Measurements from ENCODE around the gene DRAXIN. TPM values are rescaled to one million over a fixed set of nuclear protein-coding genes. Genes with fewer than 3 reads are reported as not detected.

Gene DRAXIN
- total RNA-seq, 2 experiments from 2014 or later = 0.15 to 0.19 TPM

DNA sequence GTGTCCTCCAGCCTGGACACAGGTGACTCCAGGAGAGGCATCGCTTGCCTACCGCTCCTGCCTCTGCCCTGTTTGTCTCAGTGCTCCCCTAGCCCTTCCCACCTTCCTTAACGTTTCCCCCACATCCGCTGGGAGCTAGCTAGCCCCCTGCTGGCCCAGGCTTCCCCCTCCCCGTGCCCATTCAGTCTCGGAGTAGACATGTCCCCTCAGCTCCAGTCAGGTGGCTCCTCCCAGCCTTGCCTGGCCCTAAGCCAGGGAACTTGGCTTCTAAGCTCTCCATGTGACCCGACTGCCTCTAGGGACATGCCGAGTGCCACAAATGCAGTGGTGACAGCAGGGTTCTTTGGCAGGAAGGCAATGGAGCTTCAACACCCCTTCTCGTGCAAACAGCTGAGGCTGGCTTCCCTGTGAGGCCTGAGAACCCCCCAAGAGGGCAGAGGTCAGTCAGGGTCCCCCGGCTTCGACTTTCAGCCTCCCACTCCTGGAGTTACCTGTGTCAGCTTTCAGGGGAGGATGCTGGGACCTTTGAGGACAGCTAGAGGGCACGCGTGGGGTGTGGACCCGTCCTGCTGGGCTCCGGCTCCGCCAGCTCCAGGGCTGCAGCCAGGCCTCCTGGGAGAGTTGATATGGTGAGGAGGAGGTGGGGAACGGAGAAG, 16.2 kb downstream of the DRAXIN start:
- Histone ChIP-seq H3K27ac (ENCODE audit: low read depth, low read length, poor library complexity, severe bottlenecking) (no peak overlapping the region), H3K4me2 (ENCODE audit: low read length) (no peak overlapping the region), H3K4me3 (ENCODE audit: low read depth, low read length, poor library complexity, severe bottlenecking) (no peak overlapping the region), H3K79me2 (ENCODE audit: insufficient read depth, low read depth, low read length) (no peaks in the 10 kb centered on the region), H3K4me1 (ENCODE audit: insufficient read depth, low read length, poor library complexity, severe bottlenecking) (no peaks in the 10 kb centered on the region), H2AFZ (ENCODE audit: low read length) (no peak overlapping the region), H4K20me1 (ENCODE audit: insufficient read depth, low read length) (no peaks in the 10 kb centered on the region), H3K9me2 (ENCODE audit: insufficient read depth, low read length) (no peaks in the 10 kb centered on the region), H3K36me3 (ENCODE audit: insufficient read depth, low read length) (no peaks in the 10 kb centered on the region), H3K9me3 (ENCODE audit: low read length) (no peaks in the 10 kb centered on the region)
- CTCF ChIA-PET (ENCODE audit: unreplicated experiment) = no interaction called here
- no peak for TF ChIP-seq EZH2phosphoT487 (IDR thresholded peaks at IDR 0.05; ENCODE audit: borderline replicate concordance, low read depth, low read length)
- TF ChIP-seq, protein P1, sequence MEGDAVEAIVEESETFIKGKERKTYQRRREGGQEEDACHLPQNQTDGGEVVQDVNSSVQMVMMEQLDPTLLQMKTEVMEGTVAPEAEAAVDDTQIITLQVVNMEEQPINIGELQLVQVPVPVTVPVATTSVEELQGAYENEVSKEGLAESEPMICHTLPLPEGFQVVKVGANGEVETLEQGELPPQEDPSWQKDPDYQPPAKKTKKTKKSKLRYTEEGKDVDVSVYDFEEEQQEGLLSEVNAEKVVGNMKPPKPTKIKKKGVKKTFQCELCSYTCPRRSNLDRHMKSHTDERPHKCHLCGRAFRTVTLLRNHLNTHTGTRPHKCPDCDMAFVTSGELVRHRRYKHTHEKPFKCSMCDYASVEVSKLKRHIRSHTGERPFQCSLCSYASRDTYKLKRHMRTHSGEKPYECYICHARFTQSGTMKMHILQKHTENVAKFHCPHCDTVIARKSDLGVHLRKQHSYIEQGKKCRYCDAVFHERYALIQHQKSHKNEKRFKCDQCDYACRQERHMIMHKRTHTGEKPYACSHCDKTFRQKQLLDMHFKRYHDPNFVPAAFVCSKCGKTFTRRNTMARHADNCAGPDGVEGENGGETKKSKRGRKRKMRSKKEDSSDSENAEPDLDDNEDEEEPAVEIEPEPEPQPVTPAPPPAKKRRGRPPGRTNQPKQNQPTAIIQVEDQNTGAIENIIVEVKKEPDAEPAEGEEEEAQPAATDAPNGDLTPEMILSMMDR (conservative IDR thresholded peaks at IDR 0.05; ENCODE audit: low read length) = 0 out of 2 replicates have a peak, but pooled peaks have one; percentile 6
- no TSS peak for BruUV-seq (replicated peaks)
- intact Hi-C loops (cut with micrococcal nuclease; ENCODE audit: unreplicated experiment) = no loop called here
- POLR2A ChIA-PET = interaction anchor here (1.0 kb wide), 1 partner anchor 22 kb away, joined by 3 read pairs; no protein-coding TSS in a partner anchor
- DNase-seq (ENCODE audit: low spot score) = no peak

DNA sequence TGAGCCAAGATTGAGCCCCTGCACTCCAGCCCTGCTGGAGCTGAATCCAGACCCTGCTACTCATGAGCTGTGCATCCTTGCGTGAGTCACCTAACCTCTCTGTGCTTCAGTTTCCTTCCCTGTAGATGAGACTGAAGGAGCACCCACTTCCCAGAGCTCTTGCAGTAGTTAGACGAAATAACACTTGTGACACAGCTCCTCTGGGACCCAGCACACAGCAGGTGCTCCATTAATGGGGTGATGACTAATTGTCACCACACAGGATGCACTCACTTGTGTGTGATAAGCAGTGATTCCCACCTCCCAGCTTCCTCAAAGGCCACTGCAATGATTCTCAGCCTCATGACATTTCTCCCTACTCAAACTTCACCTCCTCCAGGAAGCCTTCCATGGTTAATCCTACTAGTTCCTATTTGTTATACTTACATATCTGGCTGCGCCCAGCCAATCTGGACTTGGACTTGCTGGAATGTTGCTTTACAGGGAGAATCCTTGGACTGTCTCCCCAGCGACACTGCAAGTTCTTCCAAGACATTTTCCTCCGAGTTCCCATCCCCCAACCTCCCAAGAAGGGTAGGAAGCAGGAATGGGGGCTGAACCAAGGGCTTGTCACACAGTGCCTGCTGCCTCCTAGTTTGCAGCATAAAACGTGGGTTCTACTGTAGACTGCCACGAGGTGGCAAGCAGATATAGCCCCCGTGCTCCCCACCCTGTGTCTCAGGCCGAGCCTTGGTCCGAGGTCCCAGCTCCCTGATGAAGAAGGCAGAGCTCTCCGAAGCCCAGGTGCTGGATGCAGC, 17.2 kb downstream of the DRAXIN start:
- Histone ChIP-seq H3K4me2 (ENCODE audit: low read length) (no peak overlapping the region), H3K79me2 (ENCODE audit: insufficient read depth, low read depth, low read length) (no peaks in the 10 kb centered on the region), H3K4me3 (ENCODE audit: low read depth, low read length, poor library complexity, severe bottlenecking) (no peak overlapping the region), H2AFZ (ENCODE audit: low read length) (no peak overlapping the region), H3K27ac (ENCODE audit: low read depth, low read length, poor library complexity, severe bottlenecking) (no peak overlapping the region), H4K20me1 (ENCODE audit: insufficient read depth, low read length) (no peaks in the 10 kb centered on the region), H3K9me3 (ENCODE audit: low read length) (no peaks in the 10 kb centered on the region), H3K9me2 (ENCODE audit: insufficient read depth, low read length) (no peaks in the 10 kb centered on the region), H3K36me3 (ENCODE audit: insufficient read depth, low read length) (no peaks in the 10 kb centered on the region), H3K4me1 (ENCODE audit: insufficient read depth, low read length, poor library complexity, severe bottlenecking) (no peaks in the 10 kb centered on the region)
- DNase-seq (ENCODE audit: low spot score) = no peak
- intact Hi-C loops (cut with micrococcal nuclease; ENCODE audit: unreplicated experiment) = no loop called here
- TF ChIP-seq, protein P1 (conservative IDR thresholded peaks at IDR 0.05; ENCODE audit: low read length) = no peak
- no peak for TF ChIP-seq EZH2phosphoT487 (IDR thresholded peaks at IDR 0.05; ENCODE audit: borderline replicate concordance, low read depth, low read length)
- no TSS peak for BruUV-seq (replicated peaks)
- ChIA-PET POLR2A (no interaction called here), CTCF (ENCODE audit: unreplicated experiment) (no interaction called here)

DNA sequence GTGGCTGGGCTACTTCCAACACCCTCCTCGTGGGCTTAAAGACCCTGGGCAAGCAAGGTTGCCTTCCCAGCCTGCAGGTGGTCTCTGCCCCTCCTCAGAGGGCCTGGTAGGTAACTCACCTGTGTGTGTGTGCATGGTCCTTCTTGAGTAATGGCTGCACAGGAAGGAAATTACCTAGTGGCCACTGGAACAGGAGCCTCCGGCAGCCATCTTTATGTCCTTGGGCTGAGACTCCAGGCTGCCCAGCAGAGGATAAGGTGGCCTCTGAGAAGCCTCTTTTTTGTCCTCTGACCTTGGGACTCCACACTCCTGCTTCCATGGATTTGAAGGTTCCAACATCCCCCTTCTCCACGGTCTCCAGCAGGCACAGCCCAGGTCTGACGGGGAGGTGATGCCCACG, 20.0 kb downstream of the DRAXIN start:
- H3K9me2 ChIP-seq (ENCODE audit: insufficient read depth, low read length) = no peaks in the 10 kb centered on the region
- BruUV-seq (replicated peaks) = no TSS peak
- H3K36me3 ChIP-seq (ENCODE audit: insufficient read depth, low read length) = no peaks in the 10 kb centered on the region
- H3K4me1 ChIP-seq (ENCODE audit: insufficient read depth, low read length, poor library complexity, severe bottlenecking) = no peaks in the 10 kb centered on the region
- ChIA-PET POLR2A (no interaction called here), CTCF (ENCODE audit: unreplicated experiment) (interaction anchor here (1.0 kb wide), 1 partner anchor 30 kb away, joined by 3 read pairs; no protein-coding TSS in a partner anchor)
- intact Hi-C loops (cut with micrococcal nuclease; ENCODE audit: unreplicated experiment) = no loop called here
- H3K4me3 ChIP-seq (ENCODE audit: low read depth, low read length, poor library complexity, severe bottlenecking) = no peak overlapping the region
- H3K4me2 ChIP-seq (ENCODE audit: low read length) = no peak overlapping the region
- no peak overlapping the region for H3K27ac ChIP-seq (ENCODE audit: low read depth, low read length, poor library complexity, severe bottlenecking)
- no peaks in the 10 kb centered on the region for H3K9me3 ChIP-seq (ENCODE audit: low read length)
- no peaks in the 10 kb centered on the region for H4K20me1 ChIP-seq (ENCODE audit: insufficient read depth, low read length)
- DNase-seq (ENCODE audit: low spot score) = no peak
- H2AFZ ChIP-seq (ENCODE audit: low read length) = no peak overlapping the region
- TF ChIP-seq EZH2phosphoT487 (IDR thresholded peaks at IDR 0.05; ENCODE audit: borderline replicate concordance, low read depth, low read length) = no peak
- TF ChIP-seq, protein P1 (conservative IDR thresholded peaks at IDR 0.05; ENCODE audit: low read length) = no peak
- no peaks in the 10 kb centered on the region for H3K79me2 ChIP-seq (ENCODE audit: insufficient read depth, low read depth, low read length)

All from OCI-LY7 (cell line).